GM18498 (cell line): ENCODE data around the gene PKIG.

Source experiments
- ATAC-seq: cut with Tn5 transposase; IDR thresholded peaks from one replicate; pipeline ENCODE4 v1.9.1; 2021; ENCODE audit warnings: mild to moderate bottlenecking, moderate library complexity; ENCODE audit not compliant: unreplicated experiment

PKIG gene

GRCh38 chr20:44615876-44616603 lies 33.7 kb downstream of the PKIG start:
- no peak for ATAC-seq

- ATAC-seq, result no peak
These were observed 34.2 kb downstream of the PKIG start for GRCh38 chr20:44616604-44616964.

GRCh38 chr20:44618318-44618731 lies 35.9 kb downstream of the PKIG start:
- no peak for ATAC-seq

- no peak for ATAC-seq
These were observed 36.9 kb downstream of the PKIG start for GRCh38 chr20:44619294-44619693.

- ATAC-seq, result no peak
These were observed 37.7 kb downstream of the PKIG start for GRCh38 chr20:44620030-44620429.

GRCh38 chr20:44621325-44621724 lies 38.9 kb downstream of the PKIG start:
- no peak for ATAC-seq

- ATAC-seq, result no peak
These were observed 39.6 kb downstream of the PKIG start for GRCh38 chr20:44621939-44622338.

GRCh38 chr20:44622501-44623270 lies 40.3 kb downstream of the PKIG start:
- no peak for ATAC-seq

GRCh38 chr20:44624152-44624551 lies 41.8 kb downstream of the PKIG start:
- ATAC-seq, result no peak

GRCh38 chr20:44624743-44625271 lies 42.4 kb downstream of the PKIG start:
- no peak for ATAC-seq

- no peak for ATAC-seq
These were observed 43.0 kb downstream of the PKIG start for GRCh38 chr20:44625361-44625760.

GRCh38 chr20:44626278-44626677 lies 43.9 kb downstream of the PKIG start:
- no peak for ATAC-seq

- ATAC-seq, result no peak
These were observed 45.1 kb downstream of the PKIG start for GRCh38 chr20:44627364-44628010.

- ATAC-seq, result no peak
These were observed 46.6 kb downstream of the PKIG start for GRCh38 chr20:44629017-44629385.

GRCh38 chr20:44629542-44629941 lies 47.2 kb downstream of the PKIG start:
- no peak for ATAC-seq

GRCh38 chr20:44630297-44630696 lies 47.9 kb downstream of the PKIG start:
- no peak for ATAC-seq

- no peak for ATAC-seq
These were observed 49.8 kb downstream of the PKIG start for GRCh38 chr20:44632103-44632752.

- ATAC-seq, result no peak
These were observed 50.9 kb downstream of the PKIG start for GRCh38 chr20:44633187-44633810.

- no peak for ATAC-seq
These were observed 51.7 kb downstream of the PKIG start for GRCh38 chr20:44633872-44634600.

GRCh38 chr20:44635877-44636276 lies 53.5 kb downstream of the PKIG start:
- ATAC-seq, result no peak
